Testis (tissue), 2 donors: Measurements from ENCODE around the gene SLC9A1.

Experiments
- CTCF ChIP-seq, 3 experiments: fragments of 450-650 bp in 2 of 3; fragments of 200-600 bp in 1 of 3; sonication (generic) in 1 of 3; IDR thresholded peaks; one replicate each; pipeline ENCODE4 v1.5.1; 2016 to 2019; ENCODE audit warnings: antibody characterized with exemption in 3 of 3, mild to moderate bottlenecking in 2 of 3, moderate library complexity in 1 of 3
- POLR2A ChIP-seq: fragments of 450-650 bp; IDR thresholded peaks from one replicate; pipeline ENCODE4 v1.6.1; 2017; ENCODE audit warnings: antibody characterized with exemption, mild to moderate bottlenecking, moderate library complexity

- TF ChIP-seq CTCF (IDR thresholded peaks at IDR 0.05): no peak
- no peak for TF ChIP-seq POLR2A
These were observed 6.3 kb downstream of the SLC9A1 start for GRCh38 chr1:27148591-27148990.
